Trophoblast cell (in vitro differentiated cells and primary cell): ENCODE data around the gene MN1.

Source experiments
- DNase-seq, 2 donors: peaks; one replicate each; pipeline ENCODE4 v3.0.0-alpha.2; 2016
- H2AFZ ChIP-seq: 2 replicates; pipeline ENCODE4 v1.6.1; 2013; ENCODE audit warnings: low read length, moderate library complexity, mild to moderate bottlenecking; ENCODE audit not compliant: insufficient read depth, poor library complexity
- H2AK5ac ChIP-seq: 2 replicates; pipeline ENCODE4 v1.6.1; 2013; ENCODE audit warnings: mild to moderate bottlenecking, low read length
- H2BK120ac ChIP-seq: 2 replicates; pipeline ENCODE4 v1.6.1; 2013; ENCODE audit warnings: low read length, mild to moderate bottlenecking, moderate library complexity; ENCODE audit not compliant: insufficient read depth, poor library complexity
- H2BK12ac ChIP-seq: 2 replicates; pipeline ENCODE4 v1.6.1; 2013; ENCODE audit warnings: mild to moderate bottlenecking, low read length, moderate library complexity
- H2BK5ac ChIP-seq: 2 replicates; pipeline ENCODE4 v1.6.1; 2013; ENCODE audit warnings: low read length, low read depth, moderate library complexity, mild to moderate bottlenecking; ENCODE audit not compliant: poor library complexity
- H3K14ac ChIP-seq: 2 replicates; pipeline ENCODE4 v1.6.1; 2013; ENCODE audit warnings: mild to moderate bottlenecking, low read length
- H3K18ac ChIP-seq: 2 replicates; pipeline ENCODE4 v1.6.1; 2013; ENCODE audit warnings: mild to moderate bottlenecking, low read length
- H3K23ac ChIP-seq: 2 replicates; pipeline ENCODE4 v1.6.1; 2013; ENCODE audit warnings: low read length
- H3K27ac ChIP-seq: 2 replicates; pipeline ENCODE4 v1.5.1; 2013; ENCODE audit warnings: low read depth, mild to moderate bottlenecking, inconsistent platforms, low read length, moderate library complexity
- H3K27me3 ChIP-seq: 2 replicates; pipeline ENCODE4 v1.6.1; 2013; ENCODE audit warnings: inconsistent platforms, mild to moderate bottlenecking, low read length, moderate library complexity; ENCODE audit not compliant: insufficient read depth
- H3K36me3 ChIP-seq, 2 experiments: 1 replicate in 1 of 2; 2 replicates in 1 of 2; pipeline ENCODE4 v1.6.1; 2013; ENCODE audit warnings: low read length in 2 of 2, mild to moderate bottlenecking in 2 of 2, moderate library complexity in 1 of 2; ENCODE audit not compliant: insufficient read depth in 2 of 2, control insufficient read depth in 1 of 2
- H3K4ac ChIP-seq: 2 replicates; pipeline ENCODE4 v1.6.1; 2013; ENCODE audit warnings: low read depth, mild to moderate bottlenecking, low read length, moderate library complexity
- H3K4me1 ChIP-seq, 2 experiments: 1 replicate in 1 of 2; 2 replicates in 1 of 2; pipeline ENCODE4 v1.6.1; 2013; ENCODE audit warnings: low read length in 2 of 2, mild to moderate bottlenecking in 2 of 2, moderate library complexity in 1 of 2; ENCODE audit not compliant: insufficient read depth in 2 of 2, control insufficient read depth in 1 of 2
- H3K4me2 ChIP-seq: 2 replicates; pipeline ENCODE4 v1.6.1; 2013; ENCODE audit warnings: inconsistent platforms, mild to moderate bottlenecking, low read length, moderate library complexity
- H3K4me3 ChIP-seq: 2 replicates; pipeline ENCODE4 v1.5.1; 2013; ENCODE audit warnings: mild to moderate bottlenecking, low read depth, low read length, inconsistent platforms
- H3K79me1 ChIP-seq: one replicate; pipeline ENCODE4 v1.6.1; 2013; ENCODE audit warnings: low read length
- H3K79me2 ChIP-seq: 2 replicates; pipeline ENCODE4 v1.6.1; 2013; ENCODE audit warnings: low read length, mild to moderate bottlenecking; ENCODE audit not compliant: control insufficient read depth, insufficient read depth, poor library complexity
- H3K9ac ChIP-seq: 2 replicates; pipeline ENCODE4 v1.6.1; 2013; ENCODE audit warnings: mild to moderate bottlenecking, low read length
- H3K9me3 ChIP-seq: 2 replicates; pipeline ENCODE4 v1.6.1; 2013; ENCODE audit warnings: low read depth, mild to moderate bottlenecking, control low read depth, inconsistent platforms, low read length; ENCODE audit not compliant: insufficient read depth
- H4K12ac ChIP-seq: 2 replicates; pipeline ENCODE4 v1.6.1; 2013; ENCODE audit warnings: low read depth, mild to moderate bottlenecking, low read length, moderate library complexity
- H4K8ac ChIP-seq: 2 replicates; pipeline ENCODE4 v1.6.1; 2013; ENCODE audit warnings: low read depth, mild to moderate bottlenecking, low read length, moderate library complexity
- H4K91ac ChIP-seq: one replicate; pipeline ENCODE4 v1.6.1; 2013; ENCODE audit warnings: low read depth, mild to moderate bottlenecking, low read length, moderate library complexity
- WGBS: extraction: QIAGEN DNeasy Blood & Tissue Kit; methylation state at CpG from one replicate; pipeline ENCODE4 v1.1.7; 2013; ENCODE audit warnings: missing lambda C conversion rate; ENCODE audit not compliant: insufficient read length, insufficient coverage; ENCODE audit errors: extremely low coverage; 5-methylcytosine and 5-hydroxymethylcytosine counted together

The MN1 gene

DNA sequence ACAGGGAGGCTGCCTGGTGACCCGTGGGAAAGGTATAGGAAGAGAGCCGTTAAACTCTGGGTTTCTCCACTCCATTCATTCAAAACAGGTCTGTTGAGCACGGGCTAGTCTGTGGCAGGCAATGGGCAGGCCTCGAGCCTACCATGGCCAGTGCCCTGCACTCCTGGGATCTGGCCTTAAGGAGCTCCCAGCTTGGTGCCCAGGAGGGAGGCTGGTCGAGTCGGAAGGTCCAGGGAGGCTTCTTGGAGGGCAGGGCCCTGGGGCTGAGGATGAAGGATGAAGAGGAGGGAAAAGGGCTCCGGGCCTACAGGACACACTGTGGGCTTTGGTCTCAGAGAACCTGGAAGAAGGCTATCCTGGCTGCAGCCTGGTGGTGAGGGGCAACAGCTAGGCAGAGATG, 41.9 kb upstream of the MN1 start:
- DNase-seq: no peak
- peaks cover 16% of the 10 kb centered on the region in 2 experiments for H3K36me3 ChIP-seq
- H2BK12ac ChIP-seq: no peak overlapping the region
- H2BK120ac ChIP-seq: no peak overlapping the region
- peak overlapping the region; percentile 18 for H3K9ac ChIP-seq
- H3K4me3 ChIP-seq: no peak overlapping the region
- no peak overlapping the region for H3K18ac ChIP-seq
- no peak overlapping the region for H4K12ac ChIP-seq
- H3K79me2 ChIP-seq: no peaks in the 10 kb centered on the region
- peaks cover 2% of the 10 kb centered on the region for H3K9me3 ChIP-seq
- no peak overlapping the region for H2AFZ ChIP-seq
- no peaks in the 10 kb centered on the region for H3K27me3 ChIP-seq
- H2BK5ac ChIP-seq: no peak overlapping the region
- no peak overlapping the region for H3K4me2 ChIP-seq
- H3K4ac ChIP-seq: no peak overlapping the region
- H4K91ac ChIP-seq: no peak overlapping the region
- no peak overlapping the region for H2AK5ac ChIP-seq
- H3K23ac ChIP-seq: no peak overlapping the region
- H4K8ac ChIP-seq: no peak overlapping the region
- no peak overlapping the region for H3K27ac ChIP-seq
- peaks cover 15 to 18% of the 10 kb centered on the region in 2 experiments for H3K4me1 ChIP-seq
- H3K79me1 ChIP-seq: no peaks in the 10 kb centered on the region
- WGBS: no CpG with 5 or more reads among the region's 7 CpGs
- H3K14ac ChIP-seq: no peak overlapping the region

DNA sequence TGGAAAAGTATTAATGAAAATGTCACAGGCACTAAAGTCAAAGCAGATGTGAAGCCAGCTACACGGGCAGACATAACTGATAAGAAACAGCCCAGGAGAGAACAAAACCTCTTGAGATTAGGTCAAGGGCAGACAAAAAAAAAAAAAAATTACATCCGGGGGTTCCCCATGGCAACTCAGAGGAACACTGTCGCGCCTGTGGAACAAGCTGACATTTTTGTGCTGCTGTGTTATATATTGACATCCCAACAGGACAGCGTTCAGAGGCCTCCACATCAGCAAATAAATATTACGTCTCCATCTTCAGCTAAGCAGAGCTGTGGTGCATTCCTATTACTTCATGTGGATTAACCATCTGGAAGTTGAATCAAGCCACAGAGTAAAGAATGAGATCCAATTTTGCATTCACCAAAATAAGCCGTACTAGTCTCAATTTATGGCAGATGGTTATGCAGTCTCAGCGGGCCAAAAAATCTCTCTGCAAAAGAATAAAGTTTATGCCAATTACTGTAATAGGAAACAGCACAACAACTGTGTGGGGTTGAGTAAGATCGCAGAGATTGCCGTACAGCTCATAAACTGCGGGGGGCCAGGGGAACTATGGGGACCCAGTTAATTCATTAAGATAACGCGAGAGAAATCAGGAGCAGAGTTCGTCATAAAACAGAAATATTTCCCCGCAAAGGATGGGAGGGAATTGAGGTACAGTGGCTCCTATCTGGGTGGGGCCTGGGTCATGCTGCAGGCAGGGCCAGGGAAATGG, 41.3 kb upstream of the MN1 start:
- H2BK5ac ChIP-seq: no peak overlapping the region
- peaks cover 11 to 16% of the 10 kb centered on the region in 2 experiments for H3K36me3 ChIP-seq
- H3K9me3 ChIP-seq: peaks cover 2% of the 10 kb centered on the region
- H3K27me3 ChIP-seq: no peaks in the 10 kb centered on the region
- H4K12ac ChIP-seq: no peak overlapping the region
- H3K14ac ChIP-seq: no peak overlapping the region
- no peak overlapping the region for H3K27ac ChIP-seq
- H3K4me2 ChIP-seq: no peak overlapping the region
- no peaks in the 10 kb centered on the region for H3K79me1 ChIP-seq
- H2BK12ac ChIP-seq: no peak overlapping the region
- no peak overlapping the region for H4K8ac ChIP-seq
- H3K4me3 ChIP-seq: no peak overlapping the region
- no peak for DNase-seq
- no peak overlapping the region for H3K18ac ChIP-seq
- H2AK5ac ChIP-seq: no peak overlapping the region
- H2BK120ac ChIP-seq: no peak overlapping the region
- H3K4ac ChIP-seq: no peak overlapping the region
- H2AFZ ChIP-seq: no peak overlapping the region
- peaks cover 15 to 18% of the 10 kb centered on the region in 2 experiments for H3K4me1 ChIP-seq
- no peak overlapping the region for H3K9ac ChIP-seq
- no peak overlapping the region for H4K91ac ChIP-seq
- no peak overlapping the region for H3K23ac ChIP-seq
- no peaks in the 10 kb centered on the region for H3K79me2 ChIP-seq
- WGBS: no CpG with 5 or more reads among the region's 15 CpGs

DNA sequence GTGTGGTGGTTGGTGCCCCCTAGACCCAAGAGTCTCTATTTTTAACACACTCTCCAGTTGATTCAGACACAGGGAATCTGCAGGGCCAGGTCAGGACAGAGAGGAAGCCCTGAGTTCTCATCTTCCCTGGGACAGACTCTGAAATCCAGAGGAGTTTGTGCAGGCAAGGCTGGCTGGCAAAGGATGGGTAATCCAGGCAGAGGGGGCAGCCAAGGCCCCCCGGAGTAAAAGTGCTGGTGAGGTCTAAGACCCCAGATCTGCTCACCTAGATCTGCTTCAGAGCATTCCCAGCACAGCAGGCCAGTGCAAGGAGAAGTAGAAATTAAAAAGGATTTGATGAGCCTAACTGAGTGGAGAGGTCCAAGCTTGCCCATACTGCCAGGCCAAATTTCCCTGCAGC, 40.6 kb upstream of the MN1 start:
- no peak overlapping the region for H3K4me3 ChIP-seq
- H3K4me1 ChIP-seq: peaks cover 15 to 18% of the 10 kb centered on the region in 2 experiments
- no peak overlapping the region for H3K18ac ChIP-seq
- no peak overlapping the region for H4K8ac ChIP-seq
- H2BK120ac ChIP-seq: no peak overlapping the region
- H3K9ac ChIP-seq: no peak overlapping the region
- H4K91ac ChIP-seq: no peak overlapping the region
- no peaks in the 10 kb centered on the region for H3K79me2 ChIP-seq
- no peak overlapping the region for H3K4ac ChIP-seq
- no peaks in the 10 kb centered on the region for H3K27me3 ChIP-seq
- DNase-seq: no peak
- H2AFZ ChIP-seq: no peak overlapping the region
- no peak overlapping the region for H4K12ac ChIP-seq
- no peak overlapping the region for H2AK5ac ChIP-seq
- no peak overlapping the region for H3K4me2 ChIP-seq
- no peak overlapping the region for H3K27ac ChIP-seq
- H3K23ac ChIP-seq: no peak overlapping the region
- H3K9me3 ChIP-seq: peaks cover 2% of the 10 kb centered on the region
- H2BK5ac ChIP-seq: no peak overlapping the region
- H3K36me3 ChIP-seq: peaks cover 8 to 16% of the 10 kb centered on the region in 2 experiments
- no peaks in the 10 kb centered on the region for H3K79me1 ChIP-seq
- no peak overlapping the region for H2BK12ac ChIP-seq
- WGBS: no CpG with 5 or more reads among the region's 1 CpG
- H3K14ac ChIP-seq: no peak overlapping the region

DNA sequence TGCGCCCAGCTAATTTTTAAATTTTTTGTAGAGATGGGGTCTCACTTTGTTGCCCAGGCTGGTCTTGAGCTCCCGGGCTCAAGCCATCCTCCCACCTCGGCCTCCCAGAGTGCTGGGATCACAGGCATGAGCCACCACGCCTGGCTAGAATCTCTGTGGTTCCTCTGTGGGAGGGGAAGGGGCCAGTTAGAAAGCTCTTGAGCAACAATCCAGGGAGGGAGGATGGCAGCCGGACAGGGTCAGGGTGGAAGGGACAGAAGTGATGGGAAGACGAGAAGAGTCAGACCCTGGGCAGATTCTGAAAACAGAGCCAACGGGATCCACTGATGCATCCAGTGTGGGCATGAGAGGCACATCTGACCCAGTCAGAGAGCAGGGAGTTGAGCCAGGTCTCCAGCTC, 38.9 kb upstream of the MN1 start:
- Histone ChIP-seq H2AFZ (no peak overlapping the region), H4K91ac (no peak overlapping the region), H3K27me3 (no peaks in the 10 kb centered on the region), H3K4me3 (no peak overlapping the region), H3K23ac (no peak overlapping the region), H3K36me3 (peaks cover 2 to 9% of the 10 kb centered on the region in 2 experiments), H2BK5ac (no peak overlapping the region), H3K14ac (no peak overlapping the region), H3K9ac (no peak overlapping the region), H3K9me3 (no peaks in the 10 kb centered on the region), H2AK5ac (no peak overlapping the region), H3K27ac (no peak overlapping the region), H2BK120ac (no peak overlapping the region), H3K79me1 (no peaks in the 10 kb centered on the region), H2BK12ac (no peak overlapping the region), H3K4me1 (peaks cover 19 to 20% of the 10 kb centered on the region in 2 experiments), H3K4me2 (no peak overlapping the region), H4K12ac (no peak overlapping the region), H3K18ac (no peak overlapping the region), H3K4ac (no peak overlapping the region), H3K79me2 (no peaks in the 10 kb centered on the region), H4K8ac (no peak overlapping the region)
- no peak for DNase-seq
- WGBS: no CpG with 5 or more reads among the region's 7 CpGs
